DND-41 (cell line): ENCODE results near the gene MTRFR.
"Not testable (repeated sequence)": the region's sequence is repeated elsewhere in the genome, so short reads cannot be mapped to it uniquely, and the experiment has no call there.

ENCODE experiments used
- EZH2 ChIP-seq: IDR thresholded peaks from 3 replicates; pipeline ENCODE4 v1.6.1; 2012; ENCODE audit warnings: borderline replicate concordance, low read depth, mild to moderate bottlenecking, moderate library complexity, low read length, inconsistent platforms; ENCODE audit not compliant: severe bottlenecking
- TF ChIP-seq, protein P1 (sequence below): IDR thresholded peaks from 2 replicates; pipeline ENCODE4 v1.5.1; 2012; ENCODE audit warnings: borderline replicate concordance, low read length, moderate library complexity, mild to moderate bottlenecking; ENCODE audit not compliant: poor library complexity, severe bottlenecking; ENCODE audit errors: extremely low read depth

DNA sequence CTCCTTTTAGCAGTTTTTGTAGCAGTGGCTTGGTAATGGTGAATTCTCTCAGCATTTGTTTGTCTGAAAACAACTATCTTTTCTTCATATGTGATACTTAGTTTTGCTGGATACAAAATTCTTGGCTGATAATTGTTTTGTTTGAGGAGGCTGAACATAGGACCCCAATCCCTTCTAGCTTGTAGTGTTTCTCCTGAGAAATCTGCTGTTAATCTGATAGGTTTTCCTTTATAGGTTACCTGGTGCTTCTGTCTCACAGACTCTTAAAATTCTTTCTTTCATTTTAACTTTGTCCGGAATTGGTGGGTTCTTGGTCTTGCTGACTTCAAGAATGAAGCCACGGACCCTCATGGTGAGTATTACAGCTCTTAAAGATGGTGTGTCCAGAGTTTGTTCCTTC is 14.9 kb downstream of the MTRFR start:
- TF ChIP-seq, protein P1, sequence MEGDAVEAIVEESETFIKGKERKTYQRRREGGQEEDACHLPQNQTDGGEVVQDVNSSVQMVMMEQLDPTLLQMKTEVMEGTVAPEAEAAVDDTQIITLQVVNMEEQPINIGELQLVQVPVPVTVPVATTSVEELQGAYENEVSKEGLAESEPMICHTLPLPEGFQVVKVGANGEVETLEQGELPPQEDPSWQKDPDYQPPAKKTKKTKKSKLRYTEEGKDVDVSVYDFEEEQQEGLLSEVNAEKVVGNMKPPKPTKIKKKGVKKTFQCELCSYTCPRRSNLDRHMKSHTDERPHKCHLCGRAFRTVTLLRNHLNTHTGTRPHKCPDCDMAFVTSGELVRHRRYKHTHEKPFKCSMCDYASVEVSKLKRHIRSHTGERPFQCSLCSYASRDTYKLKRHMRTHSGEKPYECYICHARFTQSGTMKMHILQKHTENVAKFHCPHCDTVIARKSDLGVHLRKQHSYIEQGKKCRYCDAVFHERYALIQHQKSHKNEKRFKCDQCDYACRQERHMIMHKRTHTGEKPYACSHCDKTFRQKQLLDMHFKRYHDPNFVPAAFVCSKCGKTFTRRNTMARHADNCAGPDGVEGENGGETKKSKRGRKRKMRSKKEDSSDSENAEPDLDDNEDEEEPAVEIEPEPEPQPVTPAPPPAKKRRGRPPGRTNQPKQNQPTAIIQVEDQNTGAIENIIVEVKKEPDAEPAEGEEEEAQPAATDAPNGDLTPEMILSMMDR: not testable (repeated sequence)
- TF ChIP-seq EZH2: not testable (repeated sequence)
